SK-N-MC (cell line): ENCODE measurements around the gene ATP2B1.

Experiments used
- EZH2 ChIP-seq: fragments of 200-600 bp; sonication (generic); IDR thresholded peaks from one replicate; pipeline ENCODE4 v1.6.1; 2017; ENCODE audit warnings: antibody characterized with exemption
- POLR2AphosphoS5 ChIP-seq: IDR thresholded peaks from 2 replicates; pipeline ENCODE4 v1.6.1; 2012; ENCODE audit warnings: mild to moderate bottlenecking, low read depth, low read length, borderline replicate concordance

- no peak for TF ChIP-seq POLR2AphosphoS5
- no peak for TF ChIP-seq EZH2
Measured at GRCh38 chr12:89552376-89552775, 156.3 kb downstream of the ATP2B1 start.
